IPS DF 6.9 (cell line): ENCODE data around the gene TBC1D1.
A peak's percentile ranks its signal among the peaks of the same experiment; 100 is the strongest.

ENCODE experiments used
- DNase-seq: peaks from one replicate; pipeline ENCODE4 v3.0.0-alpha.2; 2013; ENCODE audit warnings: low read depth, low spot score
- H3K27ac ChIP-seq: one replicate; pipeline ENCODE4 v1.5.1; 2013; ENCODE audit warnings: low read length, control low read depth
- H3K27me3 ChIP-seq: 2 replicates; pipeline ENCODE4 v1.6.1; 2013; ENCODE audit warnings: mild to moderate bottlenecking, low read length; ENCODE audit not compliant: control insufficient read depth, insufficient read depth
- H3K36me3 ChIP-seq: 2 replicates; pipeline ENCODE4 v1.6.1; 2013; ENCODE audit warnings: low read length; ENCODE audit not compliant: control insufficient read depth, insufficient read depth
- H3K4me1 ChIP-seq: 2 replicates; pipeline ENCODE4 v1.6.1; 2013; ENCODE audit warnings: low read length; ENCODE audit not compliant: control insufficient read depth, insufficient read depth
- H3K4me3 ChIP-seq: 2 replicates; pipeline ENCODE4 v1.5.1; 2013; ENCODE audit warnings: mild to moderate bottlenecking, low read length
- H3K9me3 ChIP-seq: 2 replicates; pipeline ENCODE4 v1.6.1; 2013; ENCODE audit warnings: low read length, inconsistent platforms; ENCODE audit not compliant: control insufficient read depth, insufficient read depth
- whole genome bisulfite sequencing: extraction: QIAGEN DNeasy Blood & Tissue Kit; methylation state at CpG from one replicate; pipeline ENCODE4 v1.1.7; 2013; ENCODE audit warnings: mixed read lengths, missing lambda C conversion rate; ENCODE audit not compliant: insufficient read length, insufficient coverage; 5-methylcytosine and 5-hydroxymethylcytosine counted together

Gene TBC1D1

GRCh38 chr4:38023347-38024205 lies 132.7 kb downstream of the TBC1D1 start:
- no peaks in the 10 kb centered on the region for H3K27me3 ChIP-seq
- no peak overlapping the region for H3K4me3 ChIP-seq
- no peaks in the 10 kb centered on the region; the same call in 1 of the 2 replicates for H3K36me3 ChIP-seq
- H3K4me1 ChIP-seq = no peaks in the 10 kb centered on the region
- H3K9me3 ChIP-seq = no peaks in the 10 kb centered on the region
- DNase-seq = no peak
- no CpG with 5 or more reads among the region's 13 CpGs for WGBS
- no peak overlapping the region for H3K27ac ChIP-seq

GRCh38 chr4:38024206-38024509 lies 133.3 kb downstream of the TBC1D1 start:
- Histone ChIP-seq H3K4me3 (no peak overlapping the region), H3K27ac (no peak overlapping the region), H3K9me3 (no peaks in the 10 kb centered on the region), H3K36me3 (no peaks in the 10 kb centered on the region; the same call in 1 of the 2 replicates), H3K27me3 (no peaks in the 10 kb centered on the region), H3K4me1 (no peaks in the 10 kb centered on the region)
- WGBS = no CpG with 5 or more reads among the region's 3 CpGs
- DNase-seq = no peak

- no CpG with 5 or more reads among the region's 7 CpGs for WGBS
- Histone ChIP-seq H3K4me1 (no peaks in the 10 kb centered on the region), H3K27ac (no peak overlapping the region), H3K4me3 (no peak overlapping the region), H3K9me3 (no peaks in the 10 kb centered on the region), H3K36me3 (no peaks in the 10 kb centered on the region), H3K27me3 (no peaks in the 10 kb centered on the region)
- no peak for DNase-seq
Measured at GRCh38 chr4:38025665-38026064, 134.8 kb downstream of the TBC1D1 start.

GRCh38 chr4:38026158-38026740 lies 135.4 kb downstream of the TBC1D1 start:
- Histone ChIP-seq H3K36me3 (no peaks in the 10 kb centered on the region), H3K4me1 (no peaks in the 10 kb centered on the region), H3K27ac (no peak overlapping the region), H3K9me3 (no peaks in the 10 kb centered on the region), H3K27me3 (no peaks in the 10 kb centered on the region), H3K4me3 (no peak overlapping the region)
- no peak for DNase-seq
- WGBS = no CpG with 5 or more reads among the region's 6 CpGs

- Histone ChIP-seq H3K9me3 (no peaks in the 10 kb centered on the region), H3K27me3 (no peaks in the 10 kb centered on the region), H3K4me3 (no peak overlapping the region), H3K36me3 (no peaks in the 10 kb centered on the region), H3K27ac (no peak overlapping the region), H3K4me1 (no peaks in the 10 kb centered on the region)
- DNase-seq = no peak
- no CpG with 5 or more reads among the region's 3 CpGs for WGBS
Measured at GRCh38 chr4:38030023-38030422, 139.1 kb downstream of the TBC1D1 start.

GRCh38 chr4:38034986-38035882 lies 144.3 kb downstream of the TBC1D1 start:
- Histone ChIP-seq H3K27ac (no peak overlapping the region), H3K9me3 (no peaks in the 10 kb centered on the region), H3K27me3 (no peaks in the 10 kb centered on the region), H3K4me1 (no peaks in the 10 kb centered on the region), H3K4me3 (no peak overlapping the region), H3K36me3 (no peaks in the 10 kb centered on the region; the same call in 1 of the 2 replicates)
- peak; percentile 9 for DNase-seq
- no CpG with 5 or more reads among the region's 11 CpGs for WGBS

- Histone ChIP-seq H3K9me3 (no peaks in the 10 kb centered on the region), H3K4me3 (no peak overlapping the region), H3K4me1 (no peaks in the 10 kb centered on the region), H3K36me3 (no peaks in the 10 kb centered on the region; the same call in 1 of the 2 replicates), H3K27me3 (no peaks in the 10 kb centered on the region), H3K27ac (no peak overlapping the region)
- no CpG with 5 or more reads among the region's 4 CpGs for WGBS
- no peak for DNase-seq
Measured at GRCh38 chr4:38036548-38036947, 145.7 kb downstream of the TBC1D1 start.

GRCh38 chr4:38037612-38038011 lies 146.7 kb downstream of the TBC1D1 start:
- Histone ChIP-seq H3K9me3 (no peaks in the 10 kb centered on the region), H3K4me1 (no peaks in the 10 kb centered on the region), H3K36me3 (no peaks in the 10 kb centered on the region; the same call in 1 of the 2 replicates), H3K4me3 (no peak overlapping the region), H3K27ac (no peak overlapping the region), H3K27me3 (no peaks in the 10 kb centered on the region)
- no peak for DNase-seq
- whole genome bisulfite sequencing = no CpG with 5 or more reads among the region's 8 CpGs

GRCh38 chr4:38040619-38041018 lies 149.7 kb downstream of the TBC1D1 start:
- Histone ChIP-seq H3K9me3 (no peaks in the 10 kb centered on the region), H3K4me1 (no peaks in the 10 kb centered on the region), H3K27ac (no peak overlapping the region), H3K4me3 (no peak overlapping the region), H3K36me3 (no peaks in the 10 kb centered on the region; the same call in 1 of the 2 replicates), H3K27me3 (no peaks in the 10 kb centered on the region)
- WGBS = no CpG with 5 or more reads among the region's 7 CpGs
- DNase-seq = no peak

GRCh38 chr4:38044060-38044459 lies 153.2 kb downstream of the TBC1D1 start:
- no CpG with 5 or more reads among the region's 7 CpGs for WGBS
- H3K9me3 ChIP-seq = no peaks in the 10 kb centered on the region
- H3K4me3 ChIP-seq = no peak overlapping the region
- no peaks in the 10 kb centered on the region; the same call in 1 of the 2 replicates for H3K4me1 ChIP-seq
- no peak for DNase-seq
- no peaks in the 10 kb centered on the region; the same call in 1 of the 2 replicates for H3K36me3 ChIP-seq
- H3K27ac ChIP-seq = no peak overlapping the region
- no peaks in the 10 kb centered on the region for H3K27me3 ChIP-seq
